ENCODE results near the gene TSPAN33. TPM values are rescaled to one million over a fixed set of nuclear protein-coding genes. Genes with fewer than 3 reads are reported as not detected.
A peak's percentile ranks its signal among the peaks of the same experiment; 100 is the strongest.

The TSPAN33 gene
- total RNA-seq, 1 donor from 2014 or later = 14.3 TPM

DNA sequence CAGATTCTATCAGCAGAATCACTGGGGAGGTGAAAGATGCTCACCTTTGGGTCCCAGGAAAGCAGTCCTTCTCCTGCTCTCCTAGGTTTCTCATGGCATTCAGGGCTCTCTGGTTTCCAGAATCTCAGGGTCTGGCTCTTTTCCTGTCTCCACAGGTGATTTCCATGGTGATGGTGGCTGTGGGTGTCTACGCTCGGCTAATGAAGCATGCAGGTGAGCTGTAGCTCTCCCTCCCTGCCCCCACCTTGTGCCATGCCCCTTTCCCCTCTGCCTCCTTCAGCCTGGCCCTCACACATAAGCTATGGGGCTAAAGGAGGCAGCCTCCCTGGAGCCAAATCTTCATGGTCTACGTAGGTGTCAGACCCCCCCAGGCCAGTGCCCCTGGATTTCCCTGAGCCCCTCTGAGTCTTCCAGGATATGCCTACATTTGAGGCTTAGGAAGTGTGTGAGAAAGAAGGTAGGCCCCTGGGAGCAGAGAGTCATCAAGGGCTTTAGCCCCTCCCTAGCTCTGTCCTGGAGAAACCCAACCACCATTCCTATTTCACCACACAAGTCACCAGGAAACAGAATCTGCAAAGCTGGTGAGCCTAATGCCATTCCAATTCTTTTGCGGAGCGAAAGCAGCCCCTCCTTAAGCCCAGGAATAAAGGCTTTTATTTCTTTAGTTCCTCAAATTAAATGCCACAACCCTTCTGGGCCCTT is 17.2 kb downstream of the TSPAN33 start:
- TF ChIP-seq, protein P1, sequence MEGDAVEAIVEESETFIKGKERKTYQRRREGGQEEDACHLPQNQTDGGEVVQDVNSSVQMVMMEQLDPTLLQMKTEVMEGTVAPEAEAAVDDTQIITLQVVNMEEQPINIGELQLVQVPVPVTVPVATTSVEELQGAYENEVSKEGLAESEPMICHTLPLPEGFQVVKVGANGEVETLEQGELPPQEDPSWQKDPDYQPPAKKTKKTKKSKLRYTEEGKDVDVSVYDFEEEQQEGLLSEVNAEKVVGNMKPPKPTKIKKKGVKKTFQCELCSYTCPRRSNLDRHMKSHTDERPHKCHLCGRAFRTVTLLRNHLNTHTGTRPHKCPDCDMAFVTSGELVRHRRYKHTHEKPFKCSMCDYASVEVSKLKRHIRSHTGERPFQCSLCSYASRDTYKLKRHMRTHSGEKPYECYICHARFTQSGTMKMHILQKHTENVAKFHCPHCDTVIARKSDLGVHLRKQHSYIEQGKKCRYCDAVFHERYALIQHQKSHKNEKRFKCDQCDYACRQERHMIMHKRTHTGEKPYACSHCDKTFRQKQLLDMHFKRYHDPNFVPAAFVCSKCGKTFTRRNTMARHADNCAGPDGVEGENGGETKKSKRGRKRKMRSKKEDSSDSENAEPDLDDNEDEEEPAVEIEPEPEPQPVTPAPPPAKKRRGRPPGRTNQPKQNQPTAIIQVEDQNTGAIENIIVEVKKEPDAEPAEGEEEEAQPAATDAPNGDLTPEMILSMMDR (conservative IDR thresholded peaks at IDR 0.05; ENCODE audit: low read depth, low read length) = no peak
- DNase-seq (ENCODE audit: low read depth) = no peak

DNA sequence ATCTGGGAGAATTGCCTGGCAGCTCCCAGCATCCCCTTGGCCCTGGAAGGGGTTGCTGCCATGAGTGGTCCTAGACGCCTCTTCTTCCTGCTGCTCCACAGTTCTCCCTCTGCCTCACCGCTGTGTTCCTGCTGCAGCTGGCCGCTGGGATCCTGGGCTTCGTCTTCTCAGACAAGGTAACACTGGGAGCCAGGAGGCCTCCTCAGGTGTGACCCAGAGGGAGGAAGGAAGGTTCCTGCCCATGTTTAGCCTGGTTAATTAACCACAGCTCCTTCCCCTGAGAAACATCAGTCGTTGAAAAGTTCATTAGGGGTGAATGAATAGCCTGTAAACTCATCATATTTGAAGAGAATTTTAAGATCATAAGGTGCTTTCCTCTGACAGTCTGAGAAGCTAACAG is 18.2 kb downstream of the TSPAN33 start:
- H3K4me3 ChIP-seq (ENCODE audit: low read depth, low read length) = no peak overlapping the region
- DNase-seq (ENCODE audit: low read depth) = no peak
- TF ChIP-seq, protein P1 (conservative IDR thresholded peaks at IDR 0.05; ENCODE audit: low read depth, low read length) = no peak

More for the DNA sequence above, 17.2 kb downstream of the TSPAN33 start:
- H3K4me3 ChIP-seq (ENCODE audit: low read depth, low read length) = no peak overlapping the region

DNA sequence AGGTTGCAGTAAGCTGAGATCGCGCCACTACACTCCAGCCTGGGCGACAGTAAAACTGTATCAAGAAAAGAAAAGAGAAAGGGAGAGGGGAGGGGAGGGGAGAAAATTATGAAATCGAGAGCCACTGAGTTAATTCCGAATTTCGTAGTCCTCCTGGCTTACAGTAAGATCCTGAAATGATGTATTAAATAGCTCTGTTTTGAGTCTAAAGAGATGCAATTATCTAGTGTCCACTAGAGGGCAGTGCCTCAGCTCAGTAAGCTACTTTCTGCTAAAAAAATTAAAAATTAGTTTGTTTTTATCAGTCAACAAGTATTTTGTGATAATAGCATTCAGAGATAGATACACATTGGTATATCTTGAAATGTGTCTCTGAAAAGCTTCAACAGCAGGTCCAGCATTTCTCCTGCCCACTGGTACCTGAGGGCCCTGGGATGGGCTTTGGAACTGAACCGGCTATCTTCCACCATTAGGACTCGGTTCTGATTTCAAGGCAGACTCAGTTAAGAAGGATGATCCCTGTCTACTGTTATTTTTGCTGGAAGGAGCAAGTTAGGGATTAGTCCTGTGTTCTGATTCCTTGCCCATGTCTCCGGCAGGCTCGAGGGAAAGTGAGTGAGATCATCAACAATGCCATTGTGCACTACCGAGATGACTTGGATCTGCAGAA is 19.5 kb downstream of the TSPAN33 start:
- TF ChIP-seq, protein P1 (conservative IDR thresholded peaks at IDR 0.05; ENCODE audit: low read depth, low read length) = peak; percentile 84
- H3K4me3 ChIP-seq (ENCODE audit: low read depth, low read length) = no peak overlapping the region
- DNase-seq (ENCODE audit: low read depth) = no peak

DNA sequence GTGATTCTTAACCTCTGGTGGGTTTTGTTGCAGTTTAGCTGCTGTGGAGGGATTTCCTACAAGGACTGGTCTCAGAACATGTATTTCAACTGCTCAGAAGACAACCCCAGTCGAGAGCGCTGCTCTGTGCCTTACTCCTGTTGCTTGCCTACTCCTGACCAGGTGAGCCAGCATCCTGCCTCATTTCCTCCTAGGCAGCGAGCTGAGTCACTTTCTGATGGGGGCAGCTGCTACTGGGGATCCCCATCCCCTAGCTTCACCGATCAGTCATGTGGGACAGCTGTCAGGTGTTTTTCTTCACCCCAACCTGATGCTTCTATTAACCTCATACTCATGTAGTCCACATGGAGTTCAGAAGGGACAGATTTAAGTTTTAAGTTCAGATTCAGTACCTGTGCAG is 22.2 kb downstream of the TSPAN33 start:
- TF ChIP-seq, protein P1 (conservative IDR thresholded peaks at IDR 0.05; ENCODE audit: low read depth, low read length) = no peak
- no peak for DNase-seq (ENCODE audit: low read depth)
- no peak overlapping the region for H3K4me3 ChIP-seq (ENCODE audit: low read depth, low read length)

DNA sequence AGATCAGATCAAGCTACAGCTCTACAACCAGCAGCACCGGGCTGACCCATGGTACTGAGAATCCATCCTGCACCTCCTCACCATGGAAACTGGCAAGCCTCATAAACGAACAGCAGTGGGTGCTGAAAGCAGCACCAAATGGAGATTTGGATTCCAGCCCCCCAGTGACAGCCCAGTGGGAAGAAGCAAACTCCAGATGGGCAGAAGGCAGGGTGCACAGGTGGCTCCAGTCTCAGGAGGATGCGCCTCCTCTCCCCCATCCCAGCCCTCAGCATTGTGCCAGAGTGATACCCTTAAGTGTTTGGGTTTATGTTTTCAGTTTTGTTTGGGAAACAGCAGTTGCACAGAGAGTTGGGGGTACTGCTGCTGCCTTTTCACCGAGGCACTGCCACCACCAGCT is 23.3 kb downstream of the TSPAN33 start:
- no peak for DNase-seq (ENCODE audit: low read depth)
- TF ChIP-seq, protein P1 (conservative IDR thresholded peaks at IDR 0.05; ENCODE audit: low read depth, low read length) = no peak
- H3K4me3 ChIP-seq (ENCODE audit: low read depth, low read length) = no peak overlapping the region

DNA sequence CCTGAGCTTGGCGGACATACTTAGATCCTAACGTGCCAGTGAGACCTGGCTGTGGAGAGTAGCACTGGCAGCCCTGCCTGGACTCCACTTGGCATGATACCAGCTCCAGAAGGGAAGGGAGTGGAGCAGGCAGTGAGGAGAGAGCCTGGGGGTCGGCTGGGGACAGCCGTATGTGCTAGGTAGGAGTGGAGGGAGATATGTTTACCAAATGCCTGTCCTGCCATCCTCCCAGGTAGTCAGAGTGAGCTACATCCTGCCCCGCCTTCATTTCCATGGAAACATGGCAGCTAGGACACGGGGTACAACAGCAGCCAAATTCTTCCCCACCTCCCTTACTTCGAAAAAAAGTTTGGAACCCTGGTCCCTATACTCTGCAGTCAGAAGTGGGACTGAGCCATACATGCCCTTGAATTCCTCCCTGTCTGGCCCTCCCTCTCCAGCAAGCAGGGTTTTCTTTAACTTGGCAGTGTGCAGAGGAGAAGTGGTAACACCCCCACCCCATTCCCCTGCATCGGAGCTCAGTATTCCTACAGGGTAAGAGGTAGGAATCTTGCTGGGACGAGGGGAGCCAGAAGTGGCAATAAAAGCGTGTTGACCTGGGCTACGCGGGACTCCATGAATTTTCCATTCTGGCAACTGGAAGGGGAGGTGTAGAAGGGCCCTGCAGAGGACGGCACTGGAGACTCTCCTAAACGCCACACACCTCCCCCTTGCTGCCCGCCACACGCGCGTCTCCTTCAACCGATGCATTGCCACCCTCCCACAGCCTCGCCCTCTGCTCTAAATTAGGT is 23.9 kb downstream of the TSPAN33 start:
- no peak overlapping the region for H3K4me3 ChIP-seq (ENCODE audit: low read depth, low read length)
- TF ChIP-seq, protein P1 (conservative IDR thresholded peaks at IDR 0.05; ENCODE audit: low read depth, low read length) = no peak
- no peak for DNase-seq (ENCODE audit: low read depth)
